Measurements from ENCODE around the gene VASH1.

DNA sequence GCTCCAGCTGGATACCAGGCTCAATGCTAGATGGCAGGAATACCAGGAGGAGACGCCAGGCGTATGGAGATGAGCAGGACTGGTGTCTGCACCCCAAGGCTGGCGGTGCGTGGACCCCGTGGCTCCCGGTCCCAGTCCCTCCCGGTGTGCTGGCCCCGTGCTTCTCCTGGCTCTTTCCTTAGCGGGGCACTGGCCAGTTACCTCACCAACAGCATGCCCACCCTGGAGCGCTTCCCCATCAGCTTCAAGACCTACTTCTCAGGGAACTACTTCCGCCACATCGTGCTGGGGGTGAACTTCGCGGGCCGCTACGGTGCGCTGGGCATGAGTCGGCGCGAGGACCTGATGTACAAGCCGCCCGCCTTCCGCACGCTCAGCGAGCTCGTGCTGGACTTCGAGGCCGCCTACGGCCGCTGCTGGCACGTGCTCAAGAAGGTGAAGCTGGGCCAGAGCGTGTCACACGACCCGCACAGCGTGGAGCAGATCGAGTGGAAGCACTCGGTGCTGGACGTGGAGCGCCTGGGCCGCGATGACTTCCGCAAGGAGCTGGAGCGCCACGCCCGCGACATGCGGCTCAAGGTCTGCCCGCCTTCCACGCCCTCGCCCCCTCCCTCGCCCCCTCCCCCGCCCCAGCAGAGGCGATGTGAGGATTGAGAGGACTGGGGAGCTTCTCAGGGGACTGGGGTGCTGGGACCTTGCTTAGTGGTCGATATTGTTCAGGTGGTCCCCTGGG, 14.6 kb downstream of the VASH1 start:
- no peak for TF ChIP-seq CTCF (conservative IDR thresholded peaks at IDR 0.05 in 1 of 2, IDR thresholded peaks at IDR 0.05 in 1 of 2; ENCODE audit: extremely low read depth in 1 of 2, insufficient read depth in 1 of 2, low read depth in 1 of 2, low read length in 2 of 2)
- TF ChIP-seq EZH2 (IDR thresholded peaks at IDR 0.05; ENCODE audit: borderline replicate concordance, low read length) = no peak

Data from mammary epithelial cell (primary cell).